DND-41 (cell line): Measurements from ENCODE around the gene DOCK4.

Experiments
- ATAC-seq: fragments of 200-7000 bp; cut with Tn5 transposase; 3 replicates; pipeline ENCODE4 v1.9.1; 2021; ENCODE audit warnings: low read depth; ENCODE audit not compliant: insufficient read depth
- DNase-seq: peaks from one replicate; pipeline ENCODE4 v3.0.0-alpha.2; 2020
- H2AFZ ChIP-seq: 2 replicates; pipeline ENCODE4 v1.6.0; 2012; ENCODE audit warnings: low read depth, low read length
- H3K27ac ChIP-seq: 2 replicates; pipeline ENCODE4 v1.5.1; 2012; ENCODE audit warnings: low read length, inconsistent platforms
- H3K27me3 ChIP-seq: fragments of 200-600 bp; sonication (generic); 2 replicates; pipeline ENCODE4 v1.6.0; 2012; ENCODE audit warnings: low read length, mild to moderate bottlenecking, inconsistent platforms; ENCODE audit not compliant: insufficient read depth, poor library complexity
- H3K36me3 ChIP-seq: 2 replicates; pipeline ENCODE4 v1.5.1; 2012; ENCODE audit warnings: low read length, inconsistent platforms; ENCODE audit not compliant: insufficient read depth
- H3K4me1 ChIP-seq: 2 replicates; pipeline ENCODE4 v1.5.1; 2012; ENCODE audit warnings: mild to moderate bottlenecking, low read length; ENCODE audit not compliant: insufficient read depth
- H3K4me2 ChIP-seq: 2 replicates; pipeline ENCODE4 v1.6.0; 2012; ENCODE audit warnings: mild to moderate bottlenecking, moderate library complexity, low read length, inconsistent platforms; ENCODE audit not compliant: insufficient read depth
- H3K4me3 ChIP-seq, 2 experiments: fragments of 200-600 bp in 1 of 2; shearing (Covaris generic) in 1 of 2; 2 replicates each; pipeline ENCODE4 v1.5.1; 2012 to 2016; ENCODE audit warnings: inconsistent platforms in 2 of 2, low read length in 2 of 2, mild to moderate bottlenecking in 2 of 2, low read depth in 1 of 2, moderate library complexity in 1 of 2
- H3K79me2 ChIP-seq: 2 replicates; pipeline ENCODE4 v1.6.0; 2012; ENCODE audit warnings: low read length, inconsistent platforms; ENCODE audit not compliant: insufficient read depth
- H3K9ac ChIP-seq: 2 replicates; pipeline ENCODE4 v1.6.0; 2012; ENCODE audit warnings: low read depth, mild to moderate bottlenecking, inconsistent platforms, low read length, moderate library complexity
- H3K9me3 ChIP-seq: 2 replicates; pipeline ENCODE4 v1.5.1; 2012; ENCODE audit warnings: low read length, moderate library complexity, mild to moderate bottlenecking, inconsistent platforms; ENCODE audit not compliant: insufficient read depth, severe bottlenecking
- H4K20me1 ChIP-seq: 2 replicates; pipeline ENCODE4 v1.6.0; 2012; ENCODE audit warnings: low read length; ENCODE audit not compliant: insufficient read depth
- CTCF ChIP-seq: IDR thresholded peaks from 2 replicates; pipeline ENCODE4 v1.5.1; 2012; ENCODE audit warnings: borderline replicate concordance, low read length, moderate library complexity, mild to moderate bottlenecking; ENCODE audit not compliant: poor library complexity, severe bottlenecking; ENCODE audit errors: extremely low read depth
- EZH2 ChIP-seq: IDR thresholded peaks from 3 replicates; pipeline ENCODE4 v1.6.1; 2012; ENCODE audit warnings: borderline replicate concordance, low read depth, mild to moderate bottlenecking, moderate library complexity, low read length, inconsistent platforms; ENCODE audit not compliant: severe bottlenecking

The DOCK4 gene

DNA sequence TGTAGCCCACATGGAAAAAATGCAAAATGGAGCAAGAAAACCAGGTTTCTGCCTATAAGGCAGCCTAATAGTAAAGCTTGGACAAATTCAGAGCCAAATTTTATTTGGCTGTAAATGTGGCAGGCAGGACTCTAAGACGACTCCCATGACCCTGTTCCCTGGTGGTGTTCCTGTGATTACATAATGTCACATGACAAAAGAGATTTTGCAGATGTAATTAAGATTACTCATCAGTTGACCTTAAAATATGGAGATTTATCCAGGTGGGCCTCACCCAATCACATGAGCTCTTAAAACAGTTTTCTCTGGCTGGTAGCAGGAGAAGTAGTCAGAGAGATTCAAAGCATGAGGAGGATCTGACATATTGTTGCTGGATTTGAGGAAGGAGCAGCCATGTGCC lies 340.8 kb downstream of the DOCK4 start:
- H2AFZ ChIP-seq, result no peak overlapping the region
- peaks cover 6% of the 10 kb centered on the region for H3K4me1 ChIP-seq
- no peaks in the 10 kb centered on the region for H4K20me1 ChIP-seq
- no peak overlapping the region for H3K9ac ChIP-seq
- ATAC-seq (no peak), DNase-seq (no peak)
- no peak overlapping the region for H3K4me2 ChIP-seq
- no peaks in the 10 kb centered on the region for H3K79me2 ChIP-seq
- TF ChIP-seq EZH2 (no peak), CTCF (no peak)
- H3K27ac ChIP-seq, result no peak overlapping the region
- H3K27me3 ChIP-seq, result no peaks in the 10 kb centered on the region
- H3K9me3 ChIP-seq, result no peaks in the 10 kb centered on the region
- no peak overlapping the region for H3K4me3 ChIP-seq
- no peaks in the 10 kb centered on the region for H3K36me3 ChIP-seq

DNA sequence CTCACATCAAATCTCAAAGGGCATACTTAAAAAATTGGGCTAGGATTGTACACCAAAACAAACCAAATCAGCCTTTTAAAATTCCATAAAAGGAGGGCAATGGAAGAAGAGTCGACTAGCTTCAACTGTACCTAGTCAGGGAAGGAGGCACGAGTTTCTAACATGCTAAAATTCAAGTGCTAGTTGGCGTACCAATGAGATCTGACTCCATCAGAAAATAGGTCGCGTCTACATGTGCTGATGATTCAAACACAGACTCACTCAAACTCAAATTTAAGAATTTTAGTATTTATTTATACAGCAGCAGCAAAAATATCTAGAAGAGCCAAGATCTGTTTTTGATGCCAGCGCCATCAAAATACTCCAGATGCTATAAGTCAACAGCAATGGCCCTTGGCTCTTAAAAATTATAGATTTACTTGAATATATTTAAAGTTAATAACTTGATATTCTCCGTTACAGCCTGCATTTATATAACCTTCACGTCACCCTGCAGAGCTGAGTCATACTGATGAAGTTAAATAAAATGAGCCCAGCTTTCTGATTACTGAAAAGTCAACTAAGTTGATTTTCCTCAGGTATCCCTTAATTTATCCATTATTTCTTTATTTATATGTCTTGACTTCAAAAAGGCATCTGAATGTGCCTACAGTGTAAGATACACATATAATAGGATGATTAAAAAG lies 341.8 kb downstream of the DOCK4 start:
- Histone ChIP-seq H3K4me1 (peaks cover 15% of the 10 kb centered on the region), H4K20me1 (no peaks in the 10 kb centered on the region), H3K9me3 (no peaks in the 10 kb centered on the region), H3K27me3 (no peaks in the 10 kb centered on the region), H3K9ac (no peak overlapping the region), H3K4me2 (no peak overlapping the region), H2AFZ (no peak overlapping the region), H3K4me3 (no peak overlapping the region), H3K27ac (no peak overlapping the region), H3K36me3 (no peaks in the 10 kb centered on the region), H3K79me2 (no peaks in the 10 kb centered on the region)
- TF ChIP-seq CTCF (no peak), EZH2 (no peak)
- no peak for DNase-seq
- ATAC-seq, result no peak

DNA sequence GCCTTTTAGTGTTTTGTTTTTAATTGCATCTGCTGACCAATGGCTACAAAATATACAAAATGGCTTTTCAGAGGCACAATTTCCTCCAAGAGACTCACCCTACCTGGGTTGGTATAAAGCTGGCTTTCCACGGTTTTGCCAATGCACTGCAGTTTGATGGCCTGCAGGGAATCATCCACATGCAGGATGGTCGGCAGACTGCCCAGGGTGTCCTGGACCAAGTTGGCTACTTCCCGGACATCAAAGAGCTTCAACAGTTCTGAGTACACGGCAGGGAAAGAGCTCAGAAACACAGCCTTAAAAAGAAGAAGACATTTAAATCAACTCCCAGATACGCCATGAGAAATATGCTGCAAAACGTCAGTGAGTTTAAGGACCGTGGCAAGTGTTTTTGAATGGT lies 342.9 kb downstream of the DOCK4 start:
- Histone ChIP-seq H3K27ac (no peak overlapping the region), H3K9ac (no peak overlapping the region), H4K20me1 (no peaks in the 10 kb centered on the region), H3K27me3 (no peaks in the 10 kb centered on the region), H3K36me3 (no peaks in the 10 kb centered on the region), H3K4me2 (no peak overlapping the region), H3K4me1 (peaks cover 15% of the 10 kb centered on the region), H3K79me2 (no peaks in the 10 kb centered on the region), H3K4me3 (no peak overlapping the region), H3K9me3 (no peaks in the 10 kb centered on the region), H2AFZ (no peak overlapping the region)
- DNase-seq (no peak), ATAC-seq (no peak)
- TF ChIP-seq CTCF (no peak), EZH2 (no peak)
